ENCODE measurements around the gene FAF1.

FAF1 gene

GRCh38 chr1:50422946-50423669, 537.0 kb downstream of the FAF1 start, which contains the start of gene DMRTA2:
DMRTA2 (minus strand) TSS chr1:50423443; CDS start chr1:50421536, 1,907 bp downstream.
- peak; percentile 65 for DNase-seq

GRCh38 chr1:50422675-50422945, 537.5 kb downstream of the FAF1 start:
- no peak for DNase-seq

GRCh38 chr1:50421768-50422674, 538.0 kb downstream of the FAF1 start:
- DNase-seq, result no peak

GRCh38 chr1:50421366-50421748, 538.7 kb downstream of the FAF1 start:
- no peak for DNase-seq

- DNase-seq, result no peak
These were observed 539.2 kb downstream of the FAF1 start for GRCh38 chr1:50420689-50421365.

GRCh38 chr1:50419907-50420677, 540.0 kb downstream of the FAF1 start:
- no peak for DNase-seq

- DNase-seq, result no peak
These were observed 540.7 kb downstream of the FAF1 start for GRCh38 chr1:50419192-50419906.

- no peak for DNase-seq
These were observed 541.4 kb downstream of the FAF1 start for GRCh38 chr1:50418600-50419109.

GRCh38 chr1:50417946-50418599, 542.0 kb downstream of the FAF1 start:
- DNase-seq, result no peak

GRCh38 chr1:50417507-50417906, 542.6 kb downstream of the FAF1 start:
- DNase-seq, result no peak

GRCh38 chr1:50416553-50417453, 543.3 kb downstream of the FAF1 start:
- no peak for DNase-seq

GRCh38 chr1:50416150-50416527, 543.9 kb downstream of the FAF1 start:
- DNase-seq, result no peak

- no peak for DNase-seq
These were observed 544.6 kb downstream of the FAF1 start for GRCh38 chr1:50415235-50416149.

- DNase-seq, result no peak
These were observed 545.2 kb downstream of the FAF1 start for GRCh38 chr1:50414853-50415234.

GRCh38 chr1:50412813-50413476, 547.1 kb downstream of the FAF1 start:
- no peak for DNase-seq

GRCh38 chr1:50405814-50406213, 554.3 kb downstream of the FAF1 start:
- no peak for DNase-seq

GRCh38 chr1:50393522-50394120, 566.4 kb downstream of the FAF1 start:
- no peak for DNase-seq
